Stimulated activated CD4-positive, alpha-beta T cell treated with anti-CD3 and anti-CD28 coated beads, Interleukin-12 subunit alpha, Interleukin-12 subunit beta, amount 100 ng/mL, for 24 hours (primary cell): ENCODE measurements around the gene MTF2.

ENCODE experiments used
- DNase-seq, 2 experiments: peaks; one replicate each; pipeline ENCODE4 v3.0.0-alpha.2; 2020; ENCODE audit warnings: low read depth in 2 of 2

Gene MTF2

DNA sequence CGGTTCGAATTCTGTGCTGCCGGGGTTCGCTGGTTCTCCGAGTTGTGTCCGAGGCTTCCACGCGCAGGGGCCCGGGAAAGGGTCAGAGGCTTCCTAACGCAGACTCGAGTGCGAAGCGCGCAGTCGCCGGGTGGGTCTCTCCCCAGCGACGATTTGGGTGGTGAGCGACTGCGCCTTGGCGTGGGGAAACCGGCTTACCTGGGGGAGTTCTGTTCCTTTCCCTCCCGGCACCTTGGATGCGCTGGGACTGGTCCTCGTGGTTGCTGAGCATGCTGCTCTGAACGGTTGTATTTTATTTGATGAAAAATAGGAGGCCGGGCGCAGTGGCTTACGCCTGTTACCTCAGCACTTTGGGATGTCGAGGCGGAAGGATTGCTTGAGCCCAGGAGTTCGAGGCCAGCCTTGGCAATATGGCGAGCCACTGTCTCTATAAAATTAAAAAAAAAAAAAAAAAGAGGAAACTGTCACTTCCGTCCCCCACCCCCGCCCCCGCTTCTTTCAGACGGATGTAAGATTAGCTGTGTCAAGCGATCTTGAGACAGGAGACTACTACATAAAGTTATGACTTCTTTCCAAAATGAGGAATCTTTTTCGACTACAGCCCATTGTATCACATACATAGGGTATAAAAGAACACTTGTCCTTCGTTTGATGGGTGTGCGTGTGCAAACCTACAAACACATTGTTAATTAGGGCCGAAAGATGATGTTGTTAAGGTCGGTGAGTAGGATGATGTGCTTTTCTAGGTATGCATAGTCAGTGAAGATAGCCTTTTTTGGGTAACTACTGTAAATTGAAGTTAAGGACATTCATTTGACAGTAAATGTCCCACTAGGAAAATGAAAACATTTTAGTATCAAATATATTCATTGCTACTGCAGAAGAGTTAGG, 101.9 kb downstream of the MTF2 start, which contains the start of gene CCDC18:
TSS of gene CCDC18 (plus strand) at position 2 of the 891 bp plus-strand sequence. CDS start 2,638 bp downstream, outside the sequence.
- no peak for DNase-seq

DNA sequence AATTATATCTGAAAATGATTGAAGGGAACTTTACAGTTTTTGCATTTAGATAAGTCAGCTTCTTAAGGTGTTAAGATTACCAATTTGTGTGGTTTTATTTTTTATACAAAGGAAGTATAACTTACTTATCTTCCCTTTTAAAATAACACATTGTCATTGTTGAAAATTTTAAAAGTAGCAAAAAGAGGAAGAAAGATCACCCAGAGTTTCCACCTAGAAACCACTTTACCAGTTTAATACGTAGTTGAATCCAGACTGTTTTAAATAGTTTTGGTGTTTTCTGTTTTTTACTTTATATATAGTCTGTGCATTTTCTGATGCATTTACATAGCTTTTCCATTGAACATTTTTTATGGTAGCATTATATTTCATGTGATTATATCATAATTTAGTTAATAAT, 107.6 kb downstream of the MTF2 start:
- no peak for DNase-seq
